GM12874 (cell line): ENCODE results near the gene CNKSR3.

Experiments used
- TF ChIP-seq, protein P1 (sequence below): IDR thresholded peaks from 2 replicates; pipeline ENCODE4 v1.5.1; 2011; ENCODE audit warnings: low read depth, mild to moderate bottlenecking, control low read depth, low read length, moderate library complexity; ENCODE audit not compliant: insufficient read depth

Gene CNKSR3

DNA sequence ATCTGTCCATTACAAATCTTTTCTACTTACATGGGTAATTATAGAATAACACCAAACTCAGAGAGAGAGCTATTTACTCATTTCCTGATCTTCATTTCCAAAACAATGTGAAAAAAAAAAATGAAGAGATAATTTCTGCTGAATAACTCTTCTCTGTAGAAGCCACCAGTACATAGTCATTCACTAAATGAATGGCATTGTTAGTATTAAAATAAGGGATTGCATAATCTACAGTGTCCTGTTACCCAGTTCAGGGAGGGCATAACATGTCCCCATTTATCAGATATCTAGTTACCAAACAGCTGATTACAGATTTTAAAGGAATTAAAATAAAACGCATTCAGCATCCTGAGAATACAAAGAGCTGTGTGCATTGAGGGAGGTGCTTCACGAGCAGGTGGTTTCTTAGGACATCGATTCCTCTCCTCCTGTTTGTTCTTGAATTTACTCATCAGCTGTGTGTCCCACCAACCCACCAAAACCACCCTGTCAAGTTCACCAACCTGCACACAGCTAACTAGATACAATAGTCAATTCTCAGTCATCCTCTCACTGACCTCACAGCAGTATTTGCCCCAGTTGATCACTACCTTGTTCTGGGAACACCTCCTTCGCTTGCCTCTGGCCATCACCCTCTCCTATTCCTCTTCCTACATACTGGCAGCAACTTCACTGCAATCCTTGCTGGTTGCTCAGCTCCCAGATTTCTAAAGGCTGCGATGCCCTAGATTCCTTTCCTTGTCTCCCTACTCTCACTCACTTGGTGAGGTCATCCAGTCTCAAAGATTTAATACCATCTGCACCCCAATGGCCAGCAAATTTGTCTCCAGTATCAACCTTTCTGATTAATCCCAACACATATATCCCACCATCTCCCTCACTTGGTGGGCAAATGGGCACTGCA lies 18.7 kb downstream of the CNKSR3 start:
- TF ChIP-seq, protein P1, sequence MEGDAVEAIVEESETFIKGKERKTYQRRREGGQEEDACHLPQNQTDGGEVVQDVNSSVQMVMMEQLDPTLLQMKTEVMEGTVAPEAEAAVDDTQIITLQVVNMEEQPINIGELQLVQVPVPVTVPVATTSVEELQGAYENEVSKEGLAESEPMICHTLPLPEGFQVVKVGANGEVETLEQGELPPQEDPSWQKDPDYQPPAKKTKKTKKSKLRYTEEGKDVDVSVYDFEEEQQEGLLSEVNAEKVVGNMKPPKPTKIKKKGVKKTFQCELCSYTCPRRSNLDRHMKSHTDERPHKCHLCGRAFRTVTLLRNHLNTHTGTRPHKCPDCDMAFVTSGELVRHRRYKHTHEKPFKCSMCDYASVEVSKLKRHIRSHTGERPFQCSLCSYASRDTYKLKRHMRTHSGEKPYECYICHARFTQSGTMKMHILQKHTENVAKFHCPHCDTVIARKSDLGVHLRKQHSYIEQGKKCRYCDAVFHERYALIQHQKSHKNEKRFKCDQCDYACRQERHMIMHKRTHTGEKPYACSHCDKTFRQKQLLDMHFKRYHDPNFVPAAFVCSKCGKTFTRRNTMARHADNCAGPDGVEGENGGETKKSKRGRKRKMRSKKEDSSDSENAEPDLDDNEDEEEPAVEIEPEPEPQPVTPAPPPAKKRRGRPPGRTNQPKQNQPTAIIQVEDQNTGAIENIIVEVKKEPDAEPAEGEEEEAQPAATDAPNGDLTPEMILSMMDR, result no peak

DNA sequence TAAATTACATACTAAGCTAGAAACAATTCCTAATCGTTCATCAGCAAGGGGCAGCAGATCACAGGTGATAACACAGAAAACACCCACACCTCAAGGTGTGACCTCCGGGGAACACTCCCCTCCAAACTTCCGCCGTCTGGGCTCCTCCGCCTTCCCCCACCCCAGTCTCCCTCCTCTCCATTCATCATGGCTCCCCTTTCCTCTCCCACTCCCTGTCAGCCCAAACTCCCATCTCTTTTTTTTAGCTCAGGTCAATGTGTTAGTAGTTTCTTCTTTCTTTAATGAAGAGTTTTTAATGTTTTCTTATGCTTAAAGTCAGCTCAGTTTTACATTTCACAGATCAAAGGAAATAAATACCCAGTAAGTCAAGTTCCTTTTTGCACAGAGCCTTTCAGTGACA lies 20.7 kb downstream of the CNKSR3 start:
- TF ChIP-seq, protein P1, result no peak

- TF ChIP-seq, protein P1, result no peak
Observed at GRCh38 chr6:154488802-154489437, 21.6 kb downstream of the CNKSR3 start.

GRCh38 chr6:154488248-154488593 lies 22.3 kb downstream of the CNKSR3 start:
- TF ChIP-seq, protein P1, result no peak

- TF ChIP-seq, protein P1, result no peak
Observed at GRCh38 chr6:154487367-154488247, 22.9 kb downstream of the CNKSR3 start.

DNA sequence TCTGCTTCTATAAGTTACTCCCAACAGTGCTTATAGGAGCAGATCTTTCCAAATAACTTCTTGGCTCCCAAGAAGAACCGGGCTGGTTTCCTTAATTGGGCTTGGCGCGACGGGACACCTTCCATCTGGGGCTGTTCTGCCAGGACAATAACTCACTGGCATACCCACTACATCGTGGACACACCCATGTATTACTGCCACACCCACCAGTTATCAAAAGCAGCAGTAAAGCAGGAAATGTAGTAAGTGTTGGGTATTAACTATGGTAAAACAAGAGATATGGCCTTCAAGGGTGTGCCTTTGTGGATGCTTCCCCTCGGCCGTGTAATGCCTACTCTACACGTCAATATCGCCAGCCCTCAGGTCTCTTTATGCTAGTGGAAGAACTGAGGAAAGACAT lies 24.7 kb downstream of the CNKSR3 start:
- TF ChIP-seq, protein P1, result no peak

DNA sequence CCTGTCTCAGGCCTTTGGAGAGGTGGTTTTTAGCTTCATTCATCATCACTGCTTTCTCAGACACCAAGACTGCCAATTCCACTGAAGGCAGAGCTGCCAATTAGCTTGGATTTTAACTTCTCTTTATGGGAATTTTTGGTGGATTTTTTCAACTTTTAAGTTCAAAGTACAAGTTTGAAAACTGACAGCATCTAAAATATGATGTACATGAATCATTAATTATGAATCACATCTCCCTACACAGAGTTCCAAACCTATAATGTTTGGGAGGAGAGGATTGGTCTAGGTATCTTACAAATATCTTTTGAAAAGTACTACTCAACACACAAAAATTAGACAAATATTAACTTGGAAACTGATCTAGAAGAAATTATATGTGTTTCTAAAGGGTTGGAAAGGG lies 25.5 kb downstream of the CNKSR3 start:
- TF ChIP-seq, protein P1, result no peak
